H1 (cell line): ENCODE measurements around the gene RABGAP1. TPM values are rescaled to one million over a fixed set of nuclear protein-coding genes. Genes with fewer than 3 reads are reported as not detected.

Source experiments
- CTCF ChIA-PET: fragments of 300-600 bp; sonication (Branson Sonifier 250); formaldehyde crosslinking; loops from one replicate; lab custom pipeline; 2021; ENCODE audit not compliant: partially characterized antibody; lab: Charles Lee
- POLR2A ChIA-PET: fragments of 300-600 bp; sonication (Branson Sonifier 250); formaldehyde crosslinking; loops from one replicate; lab custom pipeline; 2021; ENCODE audit warnings: inconsistent platforms; ENCODE audit not compliant: partially characterized antibody; lab: Charles Lee
- DNase-seq, 2 experiments: peaks; one replicate each; pipeline versions ENCODE4 v3.0.0 to v3.0.0-alpha.2; 2010 to 2022; ENCODE audit warnings: low spot score in 2 of 2, low read depth in 1 of 2, mixed read lengths in 1 of 2
- FAIRE-seq: peaks from 2 replicates; lab custom pipeline; 2011; peaks lifted over from hg19 to GRCh38; lab: Jason Lieb, UNC
- H2AFZ ChIP-seq: 2 replicates; pipeline ENCODE4 v1.8.1; 2012; ENCODE audit warnings: low read length, inconsistent platforms
- H2AK5ac ChIP-seq: 2 replicates; pipeline ENCODE4 v1.6.1; 2013; ENCODE audit warnings: low read depth, low read length
- H2BK120ac ChIP-seq: replicated peaks from 2 replicates; pipeline ENCODE3; 2013; ENCODE audit warnings: low read depth, low read length, inconsistent platforms
- H2BK12ac ChIP-seq: 2 replicates; pipeline ENCODE4 v1.6.1; 2013; ENCODE audit warnings: low read depth, low read length
- H2BK15ac ChIP-seq: 2 replicates; pipeline ENCODE4 v1.6.1; 2013; ENCODE audit warnings: low read length
- H2BK20ac ChIP-seq: 2 replicates; pipeline ENCODE4 v1.6.1; 2013; ENCODE audit warnings: low read length
- H2BK5ac ChIP-seq: 2 replicates; pipeline ENCODE4 v1.6.1; 2013; ENCODE audit warnings: low read depth, low read length
- H3K14ac ChIP-seq: 2 replicates; pipeline ENCODE4 v1.6.1; 2013; ENCODE audit warnings: inconsistent platforms; ENCODE audit not compliant: insufficient read length
- H3K18ac ChIP-seq: 2 replicates; pipeline ENCODE4 v1.6.1; 2013; ENCODE audit warnings: low read length; ENCODE audit errors: extremely low read depth
- H3K23ac ChIP-seq: 2 replicates; pipeline ENCODE4 v1.6.1; 2013; ENCODE audit warnings: inconsistent platforms; ENCODE audit not compliant: insufficient read length
- H3K23me2 ChIP-seq: 2 replicates; pipeline ENCODE4 v1.6.1; 2013; ENCODE audit warnings: low read depth, low read length
- H3K27ac ChIP-seq: 2 replicates; pipeline ENCODE4 v1.6.1; 2011; ENCODE audit warnings: low read depth, low read length, inconsistent platforms
- H3K27me3 ChIP-seq, 4 experiments: replicated peaks in 1 of 4; 1 replicate in 1 of 4; 2 replicates in 3 of 4; pipeline versions ENCODE4 v1.6.1 to v1.8.1; 2011 to 2013; ENCODE audit warnings: low read length in 3 of 4, mild to moderate bottlenecking in 3 of 4, inconsistent platforms in 2 of 4, mixed read lengths in 2 of 4, moderate library complexity in 1 of 4; ENCODE audit not compliant: control insufficient read depth in 3 of 4, insufficient read depth in 3 of 4; ENCODE audit errors: extremely low read depth in 1 of 4
- H3K36me3 ChIP-seq, 4 experiments: 2 replicates each; pipeline versions ENCODE4 v1.6.1 to v1.8.1; 2011 to 2013; ENCODE audit warnings: mild to moderate bottlenecking in 4 of 4, low read length in 3 of 4, moderate library complexity in 2 of 4, control low read depth in 1 of 4, inconsistent platforms in 1 of 4; ENCODE audit not compliant: insufficient read depth in 4 of 4, control insufficient read depth in 2 of 4
- H3K4ac ChIP-seq: replicated peaks from 2 replicates; pipeline ENCODE3; 2013; ENCODE audit warnings: low read length, low read depth, mixed read lengths, inconsistent platforms; ENCODE audit not compliant: insufficient read length
- H3K4me1 ChIP-seq, 4 experiments: replicated peaks in 1 of 4; 1 replicate in 1 of 4; 2 replicates in 3 of 4; pipeline versions ENCODE4 v1.6.1 to v1.8.1; 2011 to 2013; ENCODE audit warnings: low read length in 3 of 4, inconsistent platforms in 2 of 4, mixed read lengths in 1 of 4; ENCODE audit not compliant: insufficient read depth in 4 of 4, control insufficient read depth in 3 of 4
- H3K4me2 ChIP-seq, 2 experiments: 2 replicates each; pipeline versions ENCODE4 v1.6.1 to v1.8.1; 2011 to 2013; ENCODE audit warnings: low read depth in 2 of 2, low read length in 2 of 2, control low read depth in 1 of 2, inconsistent platforms in 1 of 2, mild to moderate bottlenecking in 1 of 2; ENCODE audit not compliant: insufficient read depth in 1 of 2
- H3K4me3 ChIP-seq, 4 experiments: fragments of 200-600, 300-600 bp in 1 of 4; sonication (generic), shearing (Covaris generic), sonication (Bioruptor Twin) in 1 of 4; 2 replicates each; pipeline versions ENCODE4 v1.5.1 to v1.8.1; 2011 to 2016; ENCODE audit warnings: low read length in 4 of 4, low read depth in 3 of 4, control low read depth in 2 of 4, inconsistent platforms in 2 of 4, mild to moderate bottlenecking in 2 of 4, mixed read lengths in 1 of 4, moderate library complexity in 1 of 4; ENCODE audit not compliant: insufficient read depth in 2 of 4; ENCODE audit errors: extremely low read depth in 1 of 4
- H3K56ac ChIP-seq: replicated peaks from 2 replicates; pipeline ENCODE3; 2013; ENCODE audit warnings: low read depth, mild to moderate bottlenecking, mixed read lengths, low read length, inconsistent platforms; ENCODE audit not compliant: insufficient read length
- H3K79me1 ChIP-seq: 2 replicates; pipeline ENCODE4 v1.6.1; 2013; ENCODE audit warnings: low read depth, low read length, control low read depth
- H3K79me2 ChIP-seq, 2 experiments: 2 replicates each; pipeline versions ENCODE4 v1.6.1 to v1.8.1; 2012 to 2013; ENCODE audit warnings: low read length in 2 of 2, mild to moderate bottlenecking in 2 of 2, inconsistent platforms in 1 of 2; ENCODE audit not compliant: insufficient read depth in 2 of 2, control insufficient read depth in 1 of 2
- H3K9ac ChIP-seq, 4 experiments: replicated peaks in 1 of 4; 1 replicate in 1 of 4; 2 replicates in 3 of 4; pipeline versions ENCODE4 v1.6.1 to v1.8.1; 2011 to 2013; ENCODE audit warnings: low read depth in 3 of 4, low read length in 3 of 4, control low read depth in 2 of 4, mild to moderate bottlenecking in 2 of 4, moderate library complexity in 2 of 4, inconsistent platforms in 1 of 4; ENCODE audit errors: extremely low read depth in 1 of 4
- H3K9me3 ChIP-seq, 2 experiments: 2 replicates each; pipeline versions ENCODE4 v1.6.1 to v1.8.1; 2012 to 2013; ENCODE audit warnings: mild to moderate bottlenecking in 2 of 2, moderate library complexity in 2 of 2, control low read depth in 1 of 2, inconsistent platforms in 1 of 2, low read depth in 1 of 2, low read length in 1 of 2, mixed read lengths in 1 of 2; ENCODE audit not compliant: insufficient read depth in 2 of 2
- H4K20me1 ChIP-seq, 2 experiments: replicated peaks in 1 of 2; 2 replicates each; pipeline versions ENCODE3 to v1.8.1; 2011 to 2013; ENCODE audit warnings: inconsistent platforms in 2 of 2, low read length in 2 of 2, mild to moderate bottlenecking in 1 of 2; ENCODE audit not compliant: insufficient read depth in 2 of 2, control insufficient read depth in 1 of 2
- H4K5ac ChIP-seq: 2 replicates; pipeline ENCODE4 v1.6.1; 2013; ENCODE audit warnings: low read length, low read depth, mixed read lengths, inconsistent platforms; ENCODE audit not compliant: insufficient read length
- H4K8ac ChIP-seq: 2 replicates; pipeline ENCODE4 v1.8.0; 2013; ENCODE audit warnings: mild to moderate bottlenecking, moderate library complexity, low read length, inconsistent platforms; ENCODE audit not compliant: insufficient read depth; ENCODE audit errors: extremely low read depth
- H4K91ac ChIP-seq: replicated peaks from 2 replicates; pipeline ENCODE3; 2013; ENCODE audit warnings: low read length, mixed read lengths, inconsistent platforms; ENCODE audit not compliant: insufficient read length
- CHD1 ChIP-seq: IDR thresholded peaks from 2 replicates; pipeline ENCODE4 v1.6.1; 2012; ENCODE audit warnings: low read depth, low read length, improper control_type of control experiment
- HDAC2 ChIP-seq, 2 experiments: fragments of 300-600 bp in 1 of 2; sonication (generic) in 1 of 2; IDR thresholded peaks; 2 replicates each; pipeline ENCODE4 v1.6.1; 2011 to 2012; ENCODE audit warnings: low read depth in 2 of 2, low read length in 2 of 2, mild to moderate bottlenecking in 2 of 2, moderate library complexity in 2 of 2, borderline replicate concordance in 1 of 2, inconsistent platforms in 1 of 2
- HDAC6 ChIP-seq: IDR thresholded peaks from one replicate; pipeline ENCODE4 v1.7.1; 2012; ENCODE audit warnings: low read depth, mild to moderate bottlenecking, inconsistent platforms, low read length, moderate library complexity
- JUN ChIP-seq: IDR thresholded peaks from 2 replicates; pipeline ENCODE4 v1.6.1; 2011; ENCODE audit warnings: low read depth, mild to moderate bottlenecking, improper control_type of control experiment, low read length
- KDM1A ChIP-seq: fragments of 200-600, 300-600 bp; sonication (generic); IDR thresholded peaks from 2 replicates; pipeline ENCODE4 v1.7.1; 2016; ENCODE audit warnings: mild to moderate bottlenecking, low read length, borderline replicate concordance
- POLR2A ChIP-seq, 2 experiments: IDR thresholded peaks; 1 replicate in 1 of 2; 2 replicates in 1 of 2; pipeline ENCODE4 v1.6.1; 2011; ENCODE audit warnings: low read depth in 2 of 2, low read length in 2 of 2, mild to moderate bottlenecking in 2 of 2; ENCODE audit errors: control extremely low read depth in 1 of 2
- RBBP5 ChIP-seq: IDR thresholded peaks from 2 replicates; pipeline ENCODE4 v1.7.1; 2012; ENCODE audit warnings: low read depth, mild to moderate bottlenecking, inconsistent platforms, low read length, moderate library complexity, borderline replicate concordance
- SIRT6 ChIP-seq: IDR thresholded peaks from one replicate; pipeline ENCODE4 v1.7.1; 2012; ENCODE audit warnings: low read length, inconsistent platforms
- SP2 ChIP-seq: IDR thresholded peaks from 2 replicates; pipeline ENCODE4 v1.6.1; 2012; ENCODE audit warnings: mild to moderate bottlenecking, low read length, inconsistent platforms
- TAF7 ChIP-seq: optimal IDR thresholded peaks from 2 replicates; pipeline ENCODE3; 2011; ENCODE audit warnings: low read depth, mild to moderate bottlenecking, inconsistent platforms, low read length, moderate library complexity, borderline replicate concordance
- WGBS, 2 experiments: shearing (Covaris generic) in 1 of 2; methylation state at CpG; one replicate each; pipeline versions ENCODE4 v1.1.6 to v1.1.7; 2013 to 2015; ENCODE audit warnings: low lambda C conversion rate in 2 of 2, mixed read lengths in 2 of 2, inconsistent platforms in 1 of 2, low coverage in 1 of 2, missing lambda C conversion rate in 1 of 2; ENCODE audit not compliant: insufficient replicate concordance in 2 of 2, insufficient coverage in 1 of 2, insufficient read length in 1 of 2; ENCODE audit errors: extremely low coverage in 1 of 2, missing lambda C conversion rate in 1 of 2; 5-methylcytosine and 5-hydroxymethylcytosine counted together
- polyA plus RNA-seq, 7 experiments: library from polyadenylated mRNA; depleted of rRNA in 3 of 7; stranded (reverse) in 5 of 7; unstranded in 2 of 7; fragments of >200 nt in 5 of 7; fragments of 200-250 nt in 2 of 7; gene quantifications; 1 replicate in 5 of 7; 2 replicates in 1 of 7; 4 replicates in 1 of 7; pipeline versions ENCODE4 v1.2.1 to v1.2.3, GENCODE V29; 2011 to 2013; ENCODE audit warnings: missing spikeins in 2 of 7, mixed read lengths in 2 of 7
- total RNA-seq: library from RNA; stranded (reverse); fragmentation: NEBNext Ultra II Directional; extraction: Animal tissue kit (Norgen Biotek cat#: 25700); gene quantifications from 2 replicates; pipeline ENCODE4 v1.2.1, GENCODE V29; 2021
- TF ChIP-seq, protein P1 (sequence below), 3 experiments: IDR thresholded peaks; 1 replicate in 2 of 3; 2 replicates in 1 of 3; pipeline versions ENCODE4 v1.5.1 to v1.6.1; 2011; ENCODE audit warnings: low read length in 3 of 3, mild to moderate bottlenecking in 3 of 3, inconsistent platforms in 2 of 3, low read depth in 1 of 3, moderate library complexity in 1 of 3; ENCODE audit not compliant: insufficient read depth in 1 of 3; ENCODE audit errors: control extremely low read depth in 1 of 3
- TF ChIP-seq, protein P2 (sequence below): IDR thresholded peaks from 2 replicates; pipeline ENCODE4 v1.6.1; 2012; ENCODE audit warnings: inconsistent platforms

The RABGAP1 gene
- total and polyA plus RNA-seq, 2 of the 8 experiments (the other 6 are each of a cell fraction or from before 2014, with no cell fraction given): 15.7 to 38.3 TPM

- Histone ChIP-seq H3K79me1 (no peaks in the 10 kb centered on the region), H3K14ac (no peak overlapping the region), H3K27me3 (no peaks in the 10 kb centered on the region), H3K9me3 (no peaks in the 10 kb centered on the region), H4K91ac (no peak overlapping the region), H2AK5ac (no peak overlapping the region), H3K9ac (no peak overlapping the region), H3K4me1 (no peaks in the 10 kb centered on the region), H3K27ac (no peak overlapping the region), H2BK120ac (no peak overlapping the region), H2BK5ac (no peak overlapping the region), H3K4me3 (no peak overlapping the region), H2BK12ac (no peak overlapping the region), H4K8ac (no peak overlapping the region), H4K5ac (no peak overlapping the region), H2AFZ (no peak overlapping the region), H3K36me3 (peaks cover 8 to 27% (median 23%) of the 10 kb centered on the region in 4 experiments; a peak in 7 of 8 replicates), H4K20me1 (no peaks in the 10 kb centered on the region), H3K56ac (no peak overlapping the region), H3K23me2 (no peaks in the 10 kb centered on the region), H3K4ac (no peak overlapping the region), H2BK20ac (no peak overlapping the region), H3K18ac (no peak overlapping the region), H3K23ac (no peak overlapping the region), H3K79me2 (no peaks in the 10 kb centered on the region), H3K4me2 (no peak overlapping the region), H2BK15ac (no peak overlapping the region)
- POLR2A ChIA-PET: no interaction called here
- WGBS, 2 experiments: 96% methylated on average over 2 of the region's 2 CpGs; no CpG with 5 or more reads in 1 of the 2 experiments
- FAIRE-seq (no peak), DNase-seq (no peak)
- CTCF ChIA-PET: no interaction called here
- TF ChIP-seq TAF7: no peak
- TF ChIP-seq, protein P1, sequence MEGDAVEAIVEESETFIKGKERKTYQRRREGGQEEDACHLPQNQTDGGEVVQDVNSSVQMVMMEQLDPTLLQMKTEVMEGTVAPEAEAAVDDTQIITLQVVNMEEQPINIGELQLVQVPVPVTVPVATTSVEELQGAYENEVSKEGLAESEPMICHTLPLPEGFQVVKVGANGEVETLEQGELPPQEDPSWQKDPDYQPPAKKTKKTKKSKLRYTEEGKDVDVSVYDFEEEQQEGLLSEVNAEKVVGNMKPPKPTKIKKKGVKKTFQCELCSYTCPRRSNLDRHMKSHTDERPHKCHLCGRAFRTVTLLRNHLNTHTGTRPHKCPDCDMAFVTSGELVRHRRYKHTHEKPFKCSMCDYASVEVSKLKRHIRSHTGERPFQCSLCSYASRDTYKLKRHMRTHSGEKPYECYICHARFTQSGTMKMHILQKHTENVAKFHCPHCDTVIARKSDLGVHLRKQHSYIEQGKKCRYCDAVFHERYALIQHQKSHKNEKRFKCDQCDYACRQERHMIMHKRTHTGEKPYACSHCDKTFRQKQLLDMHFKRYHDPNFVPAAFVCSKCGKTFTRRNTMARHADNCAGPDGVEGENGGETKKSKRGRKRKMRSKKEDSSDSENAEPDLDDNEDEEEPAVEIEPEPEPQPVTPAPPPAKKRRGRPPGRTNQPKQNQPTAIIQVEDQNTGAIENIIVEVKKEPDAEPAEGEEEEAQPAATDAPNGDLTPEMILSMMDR (IDR thresholded peaks at IDR 0.05; ENCODE audit: control extremely low read depth in 1 of 3, insufficient read depth in 1 of 3, low read depth in 1 of 3, low read length in 3 of 3): no peak
- TF ChIP-seq JUN: no peak
- TF ChIP-seq CHD1: no peak
- TF ChIP-seq SIRT6: no peak
- no peak for TF ChIP-seq RBBP5
- TF ChIP-seq POLR2A (IDR thresholded peaks at IDR 0.05; ENCODE audit: control extremely low read depth in 1 of 2, low read depth in 2 of 2, low read length in 2 of 2): no peak
- no peak for TF ChIP-seq HDAC2 (IDR thresholded peaks at IDR 0.05; ENCODE audit: borderline replicate concordance in 1 of 2, low read depth in 2 of 2, low read length in 2 of 2)
- no peak for TF ChIP-seq KDM1A
- no peak for TF ChIP-seq HDAC6
- TF ChIP-seq, protein P2, sequence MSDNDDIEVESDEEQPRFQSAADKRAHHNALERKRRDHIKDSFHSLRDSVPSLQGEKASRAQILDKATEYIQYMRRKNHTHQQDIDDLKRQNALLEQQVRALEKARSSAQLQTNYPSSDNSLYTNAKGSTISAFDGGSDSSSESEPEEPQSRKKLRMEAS: no peak
- TF ChIP-seq SP2: no peak
Measured at GRCh38 chr9:123065196-123065595, 124.4 kb downstream of the RABGAP1 start.
